Thyroid gland (tissue), 4 donors: Measurements from ENCODE around the gene MEI1.

ENCODE experiments used
- POLR2A ChIP-seq, 2 donors: fragments of 450-650 bp; IDR thresholded peaks; one replicate each; pipeline ENCODE4 v1.6.1; 2017; ENCODE audit warnings: antibody characterized with exemption in 2 of 2, mild to moderate bottlenecking in 2 of 2, moderate library complexity in 1 of 2
- TF ChIP-seq, protein P1 (sequence below), 6 experiments: fragments of 200-600 bp in 3 of 6; fragments of 450-650 bp in 3 of 6; sonication (generic) in 3 of 6; IDR thresholded peaks; one replicate each; pipeline ENCODE4 v1.5.1; 2016 to 2019; ENCODE audit warnings: antibody characterized with exemption in 6 of 6, mild to moderate bottlenecking in 2 of 6, inconsistent platforms in 1 of 6, moderate library complexity in 1 of 6

- TF ChIP-seq, protein P1, sequence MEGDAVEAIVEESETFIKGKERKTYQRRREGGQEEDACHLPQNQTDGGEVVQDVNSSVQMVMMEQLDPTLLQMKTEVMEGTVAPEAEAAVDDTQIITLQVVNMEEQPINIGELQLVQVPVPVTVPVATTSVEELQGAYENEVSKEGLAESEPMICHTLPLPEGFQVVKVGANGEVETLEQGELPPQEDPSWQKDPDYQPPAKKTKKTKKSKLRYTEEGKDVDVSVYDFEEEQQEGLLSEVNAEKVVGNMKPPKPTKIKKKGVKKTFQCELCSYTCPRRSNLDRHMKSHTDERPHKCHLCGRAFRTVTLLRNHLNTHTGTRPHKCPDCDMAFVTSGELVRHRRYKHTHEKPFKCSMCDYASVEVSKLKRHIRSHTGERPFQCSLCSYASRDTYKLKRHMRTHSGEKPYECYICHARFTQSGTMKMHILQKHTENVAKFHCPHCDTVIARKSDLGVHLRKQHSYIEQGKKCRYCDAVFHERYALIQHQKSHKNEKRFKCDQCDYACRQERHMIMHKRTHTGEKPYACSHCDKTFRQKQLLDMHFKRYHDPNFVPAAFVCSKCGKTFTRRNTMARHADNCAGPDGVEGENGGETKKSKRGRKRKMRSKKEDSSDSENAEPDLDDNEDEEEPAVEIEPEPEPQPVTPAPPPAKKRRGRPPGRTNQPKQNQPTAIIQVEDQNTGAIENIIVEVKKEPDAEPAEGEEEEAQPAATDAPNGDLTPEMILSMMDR (IDR thresholded peaks at IDR 0.05), result no peak
- TF ChIP-seq POLR2A (IDR thresholded peaks at IDR 0.05), result no peak
Observed at GRCh38 chr22:41793871-41794270, 94.6 kb downstream of the MEI1 start.
